Upper lobe of left lung (tissue), 6 donors: ENCODE measurements around the gene S100A7. TPM values are rescaled to one million over a fixed set of nuclear protein-coding genes. Genes with fewer than 3 reads are reported as not detected.

ENCODE experiments used
- ATAC-seq, 2 donors: fragments of 200-7000 bp; cut with Tn5 transposase; one replicate each; pipeline ENCODE4 v1.9.1; 2022; ENCODE audit warnings: mild to moderate bottlenecking in 2 of 2, moderate library complexity in 2 of 2; ENCODE audit not compliant: low FRiP score in 2 of 2
- DNase-seq, 2 donors: peaks; one replicate each; pipeline ENCODE4 v3.0.0-alpha.2; 2019 to 2020
- H3K27ac ChIP-seq, 4 donors: fragments of 200-600 bp; sonication (generic); one replicate each; pipeline ENCODE4 v1.5.1; 2016 to 2019
- H3K27me3 ChIP-seq, 4 donors: fragments of 200-600 bp; sonication (generic); one replicate each; pipeline ENCODE4 v1.5.1; 2017 to 2019
- H3K36me3 ChIP-seq, 4 donors: fragments of 200-600 bp; sonication (generic); one replicate each; pipeline ENCODE4 v1.5.1; 2016 to 2019
- H3K4me1 ChIP-seq, 4 donors: fragments of 200-600 bp; sonication (generic); one replicate each; pipeline ENCODE4 v1.5.1; 2018 to 2019
- H3K4me3 ChIP-seq, 4 donors: fragments of 200-600 bp; sonication (generic); one replicate each; pipeline ENCODE4 v1.5.1; 2017 to 2019; ENCODE audit warnings: mild to moderate bottlenecking in 2 of 4, moderate library complexity in 1 of 4
- H3K9me3 ChIP-seq, 4 donors: fragments of 200-600 bp; sonication (generic); one replicate each; pipeline ENCODE4 v1.5.1; 2018 to 2019
- EP300 ChIP-seq, 4 donors: sonication (generic); formaldehyde crosslinking; IDR thresholded peaks; one replicate each; pipeline ENCODE4 v1.5.1; 2017; ENCODE audit warnings: antibody characterized with exemption in 4 of 4, control low read depth in 2 of 4
- POLR2A ChIP-seq, 4 donors: fragments of 450-650 bp; IDR thresholded peaks; one replicate each; pipeline ENCODE4 v1.5.1; 2016 to 2017; ENCODE audit warnings: antibody characterized with exemption in 4 of 4, mild to moderate bottlenecking in 2 of 4
- POLR2AphosphoS5 ChIP-seq, 2 donors: sonication (generic); formaldehyde crosslinking; IDR thresholded peaks; one replicate each; pipeline ENCODE4 v1.5.1; 2017; ENCODE audit warnings: antibody characterized with exemption in 2 of 2
- WGBS, 2 donors: methylation state at CpG; one replicate each; pipeline ENCODE4 v1.1.5; 2017 to 2018; 5-methylcytosine and 5-hydroxymethylcytosine counted together
- total RNA-seq, 6 donors: library from RNA; depleted of rRNA in 4 of 6; stranded (reverse); fragments of >200 nt in 4 of 6; gene quantifications; one replicate each; pipeline versions ENCODE4 v1.1.0 to v1.2.1, GENCODE V29; 2016 to 2021
- TF ChIP-seq, protein P1 (sequence below), 6 experiments: fragments of 450-650 bp in 4 of 6; fragments of 200-600 bp in 2 of 6; sonication (generic) in 2 of 6; IDR thresholded peaks; one replicate each; pipeline ENCODE4 v1.5.1; 2016 to 2019; ENCODE audit warnings: antibody characterized with exemption in 6 of 6
- donor health status: DM: no; HTN: no; CAD: no; lungs with moderate emphysema.
- donor health status: DM: no; HTN: yes; CAD: no; lungs with severe emphysema.

S100A7 gene
- total RNA-seq, 6 donors from 2014 or later = not detected

DNA sequence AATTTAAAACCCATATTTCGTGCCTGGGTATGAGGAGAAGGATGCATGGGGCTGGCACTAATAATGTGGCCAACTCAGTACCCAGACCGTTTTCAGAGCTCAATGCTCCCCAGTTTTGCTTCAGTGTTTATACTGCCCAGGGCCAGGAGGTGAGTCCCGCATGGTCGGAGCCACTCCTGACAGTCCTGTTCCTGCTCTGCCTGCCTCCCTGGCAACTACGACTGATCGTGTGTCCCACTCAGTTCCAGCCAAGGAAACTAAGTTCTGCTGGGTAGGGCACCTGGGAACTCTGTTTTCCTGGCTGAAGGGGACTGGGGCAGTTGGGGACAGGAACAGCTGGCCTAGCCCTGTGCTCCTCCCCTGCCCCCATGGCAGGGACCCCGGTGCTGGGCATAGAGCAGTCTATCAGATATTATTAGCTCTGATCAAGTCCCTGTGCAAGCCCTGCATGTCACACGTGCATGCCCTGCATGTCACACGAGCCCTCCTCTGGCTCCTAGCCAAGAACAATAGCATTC is 19.2 kb downstream of the S100A7 start:
- no peaks in the 10 kb centered on the region for H3K27me3 ChIP-seq
- no peak overlapping the region for H3K4me3 ChIP-seq
- no peaks in the 10 kb centered on the region for H3K36me3 ChIP-seq
- H3K27ac ChIP-seq = no peak overlapping the region
- H3K9me3 ChIP-seq = no peaks in the 10 kb centered on the region
- TF ChIP-seq POLR2AphosphoS5 (IDR thresholded peaks at IDR 0.05) (no peak), EP300 (IDR thresholded peaks at IDR 0.05) (no peak), POLR2A (IDR thresholded peaks at IDR 0.05) (no peak)
- TF ChIP-seq, protein P1, sequence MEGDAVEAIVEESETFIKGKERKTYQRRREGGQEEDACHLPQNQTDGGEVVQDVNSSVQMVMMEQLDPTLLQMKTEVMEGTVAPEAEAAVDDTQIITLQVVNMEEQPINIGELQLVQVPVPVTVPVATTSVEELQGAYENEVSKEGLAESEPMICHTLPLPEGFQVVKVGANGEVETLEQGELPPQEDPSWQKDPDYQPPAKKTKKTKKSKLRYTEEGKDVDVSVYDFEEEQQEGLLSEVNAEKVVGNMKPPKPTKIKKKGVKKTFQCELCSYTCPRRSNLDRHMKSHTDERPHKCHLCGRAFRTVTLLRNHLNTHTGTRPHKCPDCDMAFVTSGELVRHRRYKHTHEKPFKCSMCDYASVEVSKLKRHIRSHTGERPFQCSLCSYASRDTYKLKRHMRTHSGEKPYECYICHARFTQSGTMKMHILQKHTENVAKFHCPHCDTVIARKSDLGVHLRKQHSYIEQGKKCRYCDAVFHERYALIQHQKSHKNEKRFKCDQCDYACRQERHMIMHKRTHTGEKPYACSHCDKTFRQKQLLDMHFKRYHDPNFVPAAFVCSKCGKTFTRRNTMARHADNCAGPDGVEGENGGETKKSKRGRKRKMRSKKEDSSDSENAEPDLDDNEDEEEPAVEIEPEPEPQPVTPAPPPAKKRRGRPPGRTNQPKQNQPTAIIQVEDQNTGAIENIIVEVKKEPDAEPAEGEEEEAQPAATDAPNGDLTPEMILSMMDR (IDR thresholded peaks at IDR 0.05) = no peak
- DNase-seq (no peak), ATAC-seq (no peak)
- 60 to 63% methylated on average over 9 of the region's 9 CpGs for WGBS, 2 donors
- no peaks in the 10 kb centered on the region for H3K4me1 ChIP-seq

DNA sequence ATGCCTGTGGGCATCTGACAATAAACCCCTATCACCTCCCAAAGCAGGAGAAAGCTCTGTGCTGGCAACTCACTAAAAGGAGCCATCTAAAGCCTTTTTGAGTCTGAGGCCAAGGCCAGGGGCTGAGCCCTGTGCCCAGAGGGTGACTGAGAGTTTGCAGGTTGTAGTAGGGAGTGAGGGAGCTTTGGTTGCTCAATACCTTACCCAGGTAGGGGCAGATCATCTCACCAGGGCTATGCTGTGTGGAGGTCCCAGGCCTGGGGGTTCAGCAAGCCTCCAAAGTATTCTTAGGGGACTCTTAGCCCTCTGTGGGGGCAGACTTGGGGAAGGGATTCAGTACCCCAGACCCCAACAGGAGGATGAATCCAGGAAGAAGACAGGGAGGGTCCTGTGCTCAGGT is 21.2 kb downstream of the S100A7 start:
- Histone ChIP-seq H3K4me1 (no peaks in the 10 kb centered on the region), H3K4me3 (no peak overlapping the region), H3K36me3 (no peaks in the 10 kb centered on the region), H3K27me3 (no peaks in the 10 kb centered on the region), H3K9me3 (no peaks in the 10 kb centered on the region), H3K27ac (no peak overlapping the region)
- TF ChIP-seq EP300 (IDR thresholded peaks at IDR 0.05) (no peak), POLR2A (IDR thresholded peaks at IDR 0.05) (no peak), POLR2AphosphoS5 (IDR thresholded peaks at IDR 0.05) (no peak)
- TF ChIP-seq, protein P1 (IDR thresholded peaks at IDR 0.05) = no peak
- no peak for DNase-seq
- ATAC-seq = no peak

DNA sequence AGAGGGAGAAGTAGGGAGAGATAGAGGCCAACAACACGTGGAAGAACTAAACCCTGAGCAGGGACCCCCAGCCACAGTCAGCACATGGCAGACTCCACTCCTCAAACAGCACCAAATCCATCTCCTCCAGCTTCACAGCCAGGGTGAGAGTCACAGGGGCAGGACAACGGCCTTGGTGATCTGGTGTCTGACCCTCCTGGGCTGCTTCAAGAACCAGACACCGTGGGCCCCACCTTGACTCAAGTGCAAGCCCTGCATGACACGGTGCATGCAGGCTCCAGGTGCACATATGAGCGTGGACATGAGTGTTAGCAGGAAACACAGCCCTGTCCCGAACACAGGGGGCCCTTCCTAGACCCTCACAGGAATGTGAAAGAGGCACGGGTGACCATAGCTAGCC is 21.9 kb downstream of the S100A7 start:
- Histone ChIP-seq H3K27ac (no peak overlapping the region), H3K36me3 (no peaks in the 10 kb centered on the region), H3K9me3 (no peaks in the 10 kb centered on the region), H3K4me1 (no peaks in the 10 kb centered on the region), H3K27me3 (no peaks in the 10 kb centered on the region), H3K4me3 (no peak overlapping the region)
- no peak for ATAC-seq
- TF ChIP-seq POLR2AphosphoS5 (IDR thresholded peaks at IDR 0.05) (no peak), POLR2A (IDR thresholded peaks at IDR 0.05) (no peak), EP300 (IDR thresholded peaks at IDR 0.05) (no peak)
- TF ChIP-seq, protein P1 (IDR thresholded peaks at IDR 0.05) = no peak
- WGBS, 2 donors = 51 to 75% methylated on average over 4 to 7 of the region's 7 CpGs
- no peak for DNase-seq

DNA sequence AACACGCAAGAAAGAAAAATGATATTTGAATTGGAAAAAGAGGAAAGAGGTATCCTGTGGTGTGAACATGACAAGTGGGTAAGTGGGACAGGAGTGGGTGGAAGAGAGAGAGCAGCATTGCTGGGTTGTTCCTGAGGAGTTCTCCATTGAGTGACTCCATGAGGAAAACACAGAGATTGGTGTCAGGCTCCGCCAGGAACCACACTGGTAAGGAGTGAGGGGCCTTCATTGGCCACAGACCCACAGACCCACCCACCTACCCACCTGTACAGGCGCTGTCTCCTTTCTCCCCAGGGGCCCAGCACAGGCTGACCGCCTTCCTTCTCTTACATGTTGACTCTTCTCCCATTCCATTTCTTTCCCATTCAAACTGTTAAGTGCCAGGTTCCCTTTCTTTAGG is 23.2 kb downstream of the S100A7 start:
- DNase-seq (no peak), ATAC-seq (no peak)
- no peaks in the 10 kb centered on the region for H3K9me3 ChIP-seq
- no peaks in the 10 kb centered on the region for H3K36me3 ChIP-seq
- no peaks in the 10 kb centered on the region for H3K4me1 ChIP-seq
- no peak overlapping the region for H3K27ac ChIP-seq
- no peak for TF ChIP-seq POLR2AphosphoS5 (IDR thresholded peaks at IDR 0.05)
- no peak for TF ChIP-seq POLR2A (IDR thresholded peaks at IDR 0.05)
- TF ChIP-seq, protein P1 (IDR thresholded peaks at IDR 0.05) = no peak
- no peak for TF ChIP-seq EP300 (IDR thresholded peaks at IDR 0.05)
- WGBS, 2 donors = 88 to 92% methylated on average over 4 of the region's 4 CpGs
- no peak overlapping the region for H3K4me3 ChIP-seq
- H3K27me3 ChIP-seq = no peaks in the 10 kb centered on the region

DNA sequence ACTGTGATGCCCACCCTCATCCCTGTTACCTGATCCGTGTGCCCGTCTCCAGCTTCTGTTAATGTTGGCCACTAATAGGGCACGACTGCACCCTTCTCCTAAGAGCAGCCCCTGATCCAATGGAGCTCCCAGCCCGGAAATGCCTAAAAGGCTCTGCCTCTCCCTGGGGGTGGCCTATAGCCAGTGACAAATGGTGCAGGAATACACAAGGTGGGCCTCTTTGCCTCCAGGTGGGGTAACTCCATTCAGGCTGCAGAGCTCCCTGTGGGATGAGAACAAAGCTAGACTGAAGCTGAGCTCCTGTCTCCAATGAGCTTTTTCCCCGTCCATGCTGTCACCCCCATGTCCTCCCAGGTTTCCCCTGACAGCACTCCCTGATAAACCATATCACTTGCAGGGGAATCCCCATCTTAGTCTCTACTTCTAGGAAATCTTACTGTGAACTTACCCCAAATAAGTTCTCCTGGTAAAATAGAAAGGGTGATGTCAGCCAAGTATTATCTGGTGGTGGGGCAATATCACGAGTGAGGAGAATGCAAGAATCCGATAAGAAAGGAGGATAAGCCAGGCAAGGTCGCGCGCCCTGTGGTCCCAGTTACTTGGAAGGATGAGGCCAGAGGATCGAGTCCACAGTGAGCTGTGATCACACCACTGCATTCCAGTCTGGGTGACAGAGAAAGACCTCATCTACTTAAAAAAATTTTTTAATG is 25.6 kb downstream of the S100A7 start:
- no peaks in the 10 kb centered on the region for H3K9me3 ChIP-seq
- H3K27ac ChIP-seq = no peak overlapping the region
- no peak for DNase-seq
- TF ChIP-seq, protein P1 (IDR thresholded peaks at IDR 0.05) = no peak
- no peak for TF ChIP-seq POLR2A (IDR thresholded peaks at IDR 0.05)
- no peak for TF ChIP-seq POLR2AphosphoS5 (IDR thresholded peaks at IDR 0.05)
- no peak for TF ChIP-seq EP300 (IDR thresholded peaks at IDR 0.05)
- H3K36me3 ChIP-seq = no peaks in the 10 kb centered on the region
- no peaks in the 10 kb centered on the region for H3K27me3 ChIP-seq
- ATAC-seq = no peak
- H3K4me1 ChIP-seq = no peaks in the 10 kb centered on the region
- no peak overlapping the region for H3K4me3 ChIP-seq
- WGBS, 2 donors = 77 to 80% methylated on average over 11 of the region's 11 CpGs
